Muscle layer of duodenum (tissue), 2 donors: Measurements from ENCODE around the gene PLA2G5.
"Not testable (repeated sequence)": the region's sequence is repeated elsewhere in the genome, so short reads cannot be mapped to it uniquely, and the experiment has no call there.

Source experiments
- H3K27ac ChIP-seq: one replicate; pipeline ENCODE4 v1.7.0; 2013; ENCODE audit warnings: mild to moderate bottlenecking, low read length
- H3K27me3 ChIP-seq: one replicate; pipeline ENCODE4 v1.7.0; 2013; ENCODE audit warnings: low read depth, mild to moderate bottlenecking, control low read depth, low read length
- H3K36me3 ChIP-seq, 2 donors: one replicate each; pipeline ENCODE4 v1.7.0; 2013; ENCODE audit warnings: low read length in 2 of 2, control low read depth in 1 of 2, mild to moderate bottlenecking in 1 of 2; ENCODE audit not compliant: insufficient read depth in 2 of 2, control insufficient read depth in 1 of 2
- H3K4me1 ChIP-seq, 2 donors: one replicate each; pipeline ENCODE4 v1.7.0; 2013; ENCODE audit warnings: low read length in 2 of 2, mild to moderate bottlenecking in 2 of 2, control low read depth in 1 of 2, moderate library complexity in 1 of 2; ENCODE audit not compliant: insufficient read depth in 2 of 2, control insufficient read depth in 1 of 2
- H3K4me3 ChIP-seq, 2 donors: one replicate each; pipeline ENCODE4 v1.7.0; 2013; ENCODE audit warnings: low read length in 2 of 2, low read depth in 1 of 2, mild to moderate bottlenecking in 1 of 2
- H3K9me3 ChIP-seq, 2 donors: one replicate each; pipeline ENCODE4 v1.7.0; 2013; ENCODE audit warnings: low read length in 2 of 2, control low read depth in 1 of 2, mild to moderate bottlenecking in 1 of 2; ENCODE audit not compliant: control insufficient read depth in 1 of 2
- donor health status: healthy.

Gene PLA2G5

GRCh38 chr1:20123722-20124455 is 53.9 kb downstream of the PLA2G5 start:
- Histone ChIP-seq H3K4me1 (peaks cover 0 to 10% of the 10 kb centered on the region in 2 donors), H3K36me3 (no peaks in the 10 kb centered on the region), H3K27ac (no peak overlapping the region), H3K27me3 (no peaks in the 10 kb centered on the region), H3K4me3 (no peak overlapping the region), H3K9me3 (no peaks in the 10 kb centered on the region)

- Histone ChIP-seq H3K9me3 (no peaks in the 10 kb centered on the region), H3K27ac (no peak overlapping the region), H3K36me3 (no peaks in the 10 kb centered on the region), H3K4me3 (no peak overlapping the region), H3K27me3 (no peaks in the 10 kb centered on the region), H3K4me1 (peaks cover 0 to 10% of the 10 kb centered on the region in 2 donors)
Observed at GRCh38 chr1:20124456-20125057, 54.6 kb downstream of the PLA2G5 start.

- no peak overlapping the region for H3K4me3 ChIP-seq
- no peaks in the 10 kb centered on the region for H3K36me3 ChIP-seq
- peaks cover 0 to 10% of the 10 kb centered on the region in 2 donors for H3K4me1 ChIP-seq
- no peaks in the 10 kb centered on the region for H3K27me3 ChIP-seq
- H3K27ac ChIP-seq = no peak overlapping the region
- H3K9me3 ChIP-seq = no peaks in the 10 kb centered on the region
Observed at GRCh38 chr1:20125100-20125499, 55.1 kb downstream of the PLA2G5 start.

GRCh38 chr1:20126041-20126805 is 56.2 kb downstream of the PLA2G5 start:
- Histone ChIP-seq H3K36me3 (no peaks in the 10 kb centered on the region), H3K27ac (no peak overlapping the region), H3K9me3 (no peaks in the 10 kb centered on the region), H3K4me1 (peaks cover 0 to 10% of the 10 kb centered on the region in 2 donors), H3K4me3 (no peak overlapping the region), H3K27me3 (no peaks in the 10 kb centered on the region)

- Histone ChIP-seq H3K36me3 (no peaks in the 10 kb centered on the region), H3K4me1 (peaks cover 0 to 10% of the 10 kb centered on the region in 2 donors), H3K4me3 (no peak overlapping the region), H3K27me3 (no peaks in the 10 kb centered on the region), H3K27ac (no peak overlapping the region), H3K9me3 (no peaks in the 10 kb centered on the region)
Observed at GRCh38 chr1:20126806-20127440, 56.9 kb downstream of the PLA2G5 start.

- not testable (repeated sequence) for H3K9me3 ChIP-seq, H3K27ac ChIP-seq, H3K4me3 ChIP-seq, H3K36me3 ChIP-seq, H3K4me1 ChIP-seq, H3K27me3 ChIP-seq
Observed at GRCh38 chr1:20130518-20130917, 60.5 kb downstream of the PLA2G5 start.

- Histone ChIP-seq H3K9me3 (no peaks in the 10 kb centered on the region), H3K27ac (no peak overlapping the region), H3K27me3 (no peaks in the 10 kb centered on the region), H3K4me1 (no peaks in the 10 kb centered on the region), H3K4me3 (no peak overlapping the region), H3K36me3 (no peaks in the 10 kb centered on the region)
Observed at GRCh38 chr1:20134995-20135394, 65.0 kb downstream of the PLA2G5 start.

- Histone ChIP-seq H3K4me1 (no peaks in the 10 kb centered on the region), H3K4me3 (no peak overlapping the region), H3K27ac (no peak overlapping the region), H3K36me3 (no peaks in the 10 kb centered on the region), H3K27me3 (no peaks in the 10 kb centered on the region), H3K9me3 (no peaks in the 10 kb centered on the region)
Observed at GRCh38 chr1:20136249-20136648, 66.3 kb downstream of the PLA2G5 start.

- no peaks in the 10 kb centered on the region for H3K27me3 ChIP-seq
- H3K27ac ChIP-seq = no peak overlapping the region
- no peaks in the 10 kb centered on the region for H3K9me3 ChIP-seq
- no peaks in the 10 kb centered on the region for H3K4me1 ChIP-seq
- H3K36me3 ChIP-seq = no peaks in the 10 kb centered on the region
- no peak overlapping the region for H3K4me3 ChIP-seq
Observed at GRCh38 chr1:20137055-20137454, 67.1 kb downstream of the PLA2G5 start.

GRCh38 chr1:20137604-20138003 is 67.6 kb downstream of the PLA2G5 start:
- Histone ChIP-seq H3K4me1 (no peaks in the 10 kb centered on the region), H3K36me3 (no peaks in the 10 kb centered on the region), H3K27ac (no peak overlapping the region), H3K9me3 (no peaks in the 10 kb centered on the region), H3K27me3 (no peaks in the 10 kb centered on the region), H3K4me3 (no peak overlapping the region)

GRCh38 chr1:20138346-20138745 is 68.4 kb downstream of the PLA2G5 start:
- Histone ChIP-seq H3K27me3 (no peaks in the 10 kb centered on the region), H3K27ac (no peak overlapping the region), H3K9me3 (no peaks in the 10 kb centered on the region), H3K4me1 (no peaks in the 10 kb centered on the region), H3K4me3 (no peak overlapping the region), H3K36me3 (no peaks in the 10 kb centered on the region)
